Measurements from ENCODE around the gene ADGRG3. TPM values are rescaled to one million over a fixed set of nuclear protein-coding genes. Genes with fewer than 3 reads are reported as not detected.

ADGRG3 gene
- total and polyA plus RNA-seq, 2 of the 8 experiments (the other 6 are each of a cell fraction or from before 2014, with no cell fraction given), result 0.28 to 0.98 TPM

DNA sequence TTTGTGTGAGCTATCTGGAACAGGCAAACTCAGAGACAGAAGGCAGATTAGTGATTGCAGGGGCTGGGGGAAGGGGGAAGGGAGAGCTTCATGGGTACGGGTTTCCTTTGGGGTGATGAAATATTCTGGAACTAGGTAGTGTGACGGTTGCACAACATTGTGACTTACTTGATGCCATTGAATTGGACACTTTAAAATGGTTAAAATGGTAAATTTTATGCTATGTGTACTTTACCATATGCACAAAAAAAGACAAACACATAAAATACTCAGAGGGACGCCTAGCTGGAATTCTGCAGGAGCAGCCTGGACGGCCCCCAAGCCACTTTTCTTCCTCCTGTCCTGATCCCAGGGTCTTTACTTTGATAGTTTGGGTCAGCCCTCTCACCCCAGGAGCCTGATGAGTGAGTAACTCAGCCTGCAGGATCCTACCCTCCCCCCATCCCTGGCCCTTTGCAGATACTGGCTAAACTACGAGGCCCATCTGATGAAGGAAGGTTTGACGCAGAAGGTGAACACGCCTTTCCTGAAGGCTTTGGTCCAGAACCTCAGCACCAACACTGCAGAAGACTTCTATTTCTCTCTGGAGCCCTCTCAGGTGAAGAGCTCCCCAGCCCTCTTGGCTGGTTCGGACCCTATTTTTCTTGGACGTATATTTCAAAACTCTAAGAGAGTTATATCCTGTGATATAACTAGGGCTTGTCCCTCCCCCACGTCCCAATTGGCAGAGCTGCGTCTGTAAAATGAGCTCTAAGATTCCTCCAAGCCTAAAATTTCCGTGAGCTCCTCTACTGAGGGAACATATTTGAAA, 7.8 kb downstream of the ADGRG3 start (continued):
- TF ChIP-seq, protein P1, sequence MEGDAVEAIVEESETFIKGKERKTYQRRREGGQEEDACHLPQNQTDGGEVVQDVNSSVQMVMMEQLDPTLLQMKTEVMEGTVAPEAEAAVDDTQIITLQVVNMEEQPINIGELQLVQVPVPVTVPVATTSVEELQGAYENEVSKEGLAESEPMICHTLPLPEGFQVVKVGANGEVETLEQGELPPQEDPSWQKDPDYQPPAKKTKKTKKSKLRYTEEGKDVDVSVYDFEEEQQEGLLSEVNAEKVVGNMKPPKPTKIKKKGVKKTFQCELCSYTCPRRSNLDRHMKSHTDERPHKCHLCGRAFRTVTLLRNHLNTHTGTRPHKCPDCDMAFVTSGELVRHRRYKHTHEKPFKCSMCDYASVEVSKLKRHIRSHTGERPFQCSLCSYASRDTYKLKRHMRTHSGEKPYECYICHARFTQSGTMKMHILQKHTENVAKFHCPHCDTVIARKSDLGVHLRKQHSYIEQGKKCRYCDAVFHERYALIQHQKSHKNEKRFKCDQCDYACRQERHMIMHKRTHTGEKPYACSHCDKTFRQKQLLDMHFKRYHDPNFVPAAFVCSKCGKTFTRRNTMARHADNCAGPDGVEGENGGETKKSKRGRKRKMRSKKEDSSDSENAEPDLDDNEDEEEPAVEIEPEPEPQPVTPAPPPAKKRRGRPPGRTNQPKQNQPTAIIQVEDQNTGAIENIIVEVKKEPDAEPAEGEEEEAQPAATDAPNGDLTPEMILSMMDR (IDR thresholded peaks at IDR 0.05; ENCODE audit: control extremely low read depth in 1 of 3, insufficient read depth in 1 of 3, low read depth in 1 of 3, low read length in 3 of 3), result no peak
- TF ChIP-seq, protein P2, sequence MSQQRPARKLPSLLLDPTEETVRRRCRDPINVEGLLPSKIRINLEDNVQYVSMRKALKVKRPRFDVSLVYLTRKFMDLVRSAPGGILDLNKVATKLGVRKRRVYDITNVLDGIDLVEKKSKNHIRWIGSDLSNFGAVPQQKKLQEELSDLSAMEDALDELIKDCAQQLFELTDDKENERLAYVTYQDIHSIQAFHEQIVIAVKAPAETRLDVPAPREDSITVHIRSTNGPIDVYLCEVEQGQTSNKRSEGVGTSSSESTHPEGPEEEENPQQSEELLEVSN (IDR thresholded peaks at IDR 0.05), result no peak
- TF ChIP-seq BCL11A (IDR thresholded peaks at IDR 0.05; ENCODE audit: low read depth in 2 of 2, low read length in 2 of 2) (no peak), PHF8 (conservative IDR thresholded peaks at IDR 0.05; ENCODE audit: low read depth, low read length) (no peak), SP1 (IDR thresholded peaks at IDR 0.05; ENCODE audit: low read depth, low read length) (peak; percentile 79; the same call in 1 of the 2 replicates), FOSL1 (IDR thresholded peaks at IDR 0.05; ENCODE audit: insufficient read depth, low read depth, low read length) (no peak), YY1 (IDR thresholded peaks at IDR 0.05; ENCODE audit: low read depth, low read length) (no peak), HDAC2 (IDR thresholded peaks at IDR 0.05; ENCODE audit: borderline replicate concordance in 1 of 2, low read depth in 2 of 2, low read length in 2 of 2) (no peak), NRF1 (IDR thresholded peaks at IDR 0.05; ENCODE audit: low read depth, low read length) (no peak), RBBP5 (IDR thresholded peaks at IDR 0.05; ENCODE audit: borderline replicate concordance, low read depth, low read length) (peak; percentile 84; the same call in 1 of the 2 replicates), SAP30 (IDR thresholded peaks at IDR 0.05; ENCODE audit: insufficient read depth, insufficient replicate concordance, low read length) (no peak), EZH2 (IDR thresholded peaks at IDR 0.05; ENCODE audit: low read depth, low read length, severe bottlenecking) (no peak), EP300 (IDR thresholded peaks at IDR 0.05; ENCODE audit: borderline replicate concordance in 1 of 2, low read depth in 2 of 2, low read length in 2 of 2) (no peak), KDM4A (IDR thresholded peaks at IDR 0.05; ENCODE audit: low read depth, low read length, severe bottlenecking) (no peak)
- TF ChIP-seq, protein P3, sequence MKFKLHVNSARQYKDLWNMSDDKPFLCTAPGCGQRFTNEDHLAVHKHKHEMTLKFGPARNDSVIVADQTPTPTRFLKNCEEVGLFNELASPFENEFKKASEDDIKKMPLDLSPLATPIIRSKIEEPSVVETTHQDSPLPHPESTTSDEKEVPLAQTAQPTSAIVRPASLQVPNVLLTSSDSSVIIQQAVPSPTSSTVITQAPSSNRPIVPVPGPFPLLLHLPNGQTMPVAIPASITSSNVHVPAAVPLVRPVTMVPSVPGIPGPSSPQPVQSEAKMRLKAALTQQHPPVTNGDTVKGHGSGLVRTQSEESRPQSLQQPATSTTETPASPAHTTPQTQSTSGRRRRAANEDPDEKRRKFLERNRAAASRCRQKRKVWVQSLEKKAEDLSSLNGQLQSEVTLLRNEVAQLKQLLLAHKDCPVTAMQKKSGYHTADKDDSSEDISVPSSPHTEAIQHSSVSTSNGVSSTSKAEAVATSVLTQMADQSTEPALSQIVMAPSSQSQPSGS (IDR thresholded peaks at IDR 0.05; ENCODE audit: low read length), result no peak
- TF ChIP-seq, protein P4, sequence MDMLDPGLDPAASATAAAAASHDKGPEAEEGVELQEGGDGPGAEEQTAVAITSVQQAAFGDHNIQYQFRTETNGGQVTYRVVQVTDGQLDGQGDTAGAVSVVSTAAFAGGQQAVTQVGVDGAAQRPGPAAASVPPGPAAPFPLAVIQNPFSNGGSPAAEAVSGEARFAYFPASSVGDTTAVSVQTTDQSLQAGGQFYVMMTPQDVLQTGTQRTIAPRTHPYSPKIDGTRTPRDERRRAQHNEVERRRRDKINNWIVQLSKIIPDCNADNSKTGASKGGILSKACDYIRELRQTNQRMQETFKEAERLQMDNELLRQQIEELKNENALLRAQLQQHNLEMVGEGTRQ (IDR thresholded peaks at IDR 0.05; ENCODE audit: low read length), result no peak
